Measurements from ENCODE around the gene MRPS18A. TPM values are rescaled to one million over a fixed set of nuclear protein-coding genes. Genes with fewer than 3 reads are reported as not detected.
A peak's percentile ranks its signal among the peaks of the same experiment; 100 is the strongest.

The MRPS18A gene
- total and polyA plus RNA-seq, 2 of the 13 experiments (the other 11 are each of a cell fraction or from before 2014, with no cell fraction given): 87.8 to 89.1 TPM

DNA sequence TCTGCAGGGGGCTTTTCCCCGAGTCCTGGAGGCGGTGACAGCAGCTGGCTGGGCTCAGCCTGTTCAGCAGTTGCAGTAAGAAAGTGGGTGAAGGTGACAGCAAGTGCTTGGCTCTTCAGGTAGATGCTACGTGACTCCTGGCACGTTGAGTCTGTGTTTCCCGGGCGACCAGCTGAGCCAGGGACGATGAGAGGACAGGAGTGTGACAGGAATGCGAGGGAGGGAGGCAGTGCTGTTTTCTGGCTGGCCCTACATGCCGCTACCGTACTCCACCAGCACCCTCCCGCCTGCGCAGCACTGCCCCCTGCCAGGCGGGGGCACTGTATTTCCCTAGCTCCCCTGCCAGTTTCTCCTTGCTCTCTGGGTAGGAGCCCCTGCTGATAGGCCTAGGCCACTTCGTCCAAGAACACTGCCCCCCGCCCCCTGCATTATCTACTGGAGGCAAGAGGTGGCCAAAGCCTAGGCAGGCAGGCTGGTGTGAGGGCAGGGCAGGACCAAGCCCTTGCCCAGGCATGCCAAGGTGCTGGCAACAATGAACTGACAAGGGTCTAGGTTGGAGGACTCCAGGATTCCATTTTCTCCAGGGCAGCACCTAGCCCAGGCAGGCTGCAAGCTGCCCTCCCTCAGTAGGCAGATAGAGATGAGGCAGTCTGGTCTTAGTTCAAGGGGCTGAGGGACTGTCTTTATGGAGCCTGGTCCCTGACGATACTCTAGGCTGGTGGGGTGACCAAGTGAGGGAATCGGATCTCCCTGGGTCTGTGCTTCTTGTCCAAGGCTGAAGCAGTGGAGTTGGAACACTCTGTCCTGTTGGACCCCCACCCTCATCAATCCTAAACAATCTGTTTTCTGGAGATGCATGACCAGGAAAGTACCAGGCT lies 19.2 kb downstream of the MRPS18A start (continued):
- TF ChIP-seq ZNF549 (CRISPR knock-in tag; IDR thresholded peaks at IDR 0.05) (no peak), SP140L (CRISPR knock-in tag; IDR thresholded peaks at IDR 0.05; ENCODE audit: borderline replicate concordance) (no peak), ATM (IDR thresholded peaks at IDR 0.05; ENCODE audit: borderline replicate concordance) (no peak), BCL3 (CRISPR knock-in tag; IDR thresholded peaks at IDR 0.05) (no peak; the same call in 1 of the 2 replicates), NRL (CRISPR knock-in tag; IDR thresholded peaks at IDR 0.05; ENCODE audit: borderline replicate concordance) (0 out of 2 replicates have a peak, but pooled peaks have one; percentile 17), KLF11 (CRISPR knock-in tag; IDR thresholded peaks at IDR 0.05) (no peak; the same call in 1 of the 2 replicates), KLF9 (CRISPR knock-in tag; IDR thresholded peaks at IDR 0.05; ENCODE audit: low read depth) (no peak), REXO4 (CRISPR knock-in tag; IDR thresholded peaks at IDR 0.05; ENCODE audit: borderline replicate concordance) (no peak), ZMYM3 (CRISPR knock-in tag; IDR thresholded peaks at IDR 0.05) (peak; percentile 76; the same call in 1 of the 2 replicates), GTF2F1 (IDR thresholded peaks at IDR 0.05; ENCODE audit: low read length) (no peak), KAT2B (IDR thresholded peaks at IDR 0.05; ENCODE audit: borderline replicate concordance, low read depth, low read length) (no peak), NFAT5 (CRISPR knock-in tag; IDR thresholded peaks at IDR 0.05) (no peak), ZNF546 (CRISPR knock-in tag; conservative IDR thresholded peaks at IDR 0.05) (no peak), TEAD2 (CRISPR knock-in tag; IDR thresholded peaks at IDR 0.05) (no peak), SPEN (CRISPR knock-in tag; IDR thresholded peaks at IDR 0.05; ENCODE audit: low read depth) (peak; percentile 86)
- TF ChIP-seq, protein P1, sequence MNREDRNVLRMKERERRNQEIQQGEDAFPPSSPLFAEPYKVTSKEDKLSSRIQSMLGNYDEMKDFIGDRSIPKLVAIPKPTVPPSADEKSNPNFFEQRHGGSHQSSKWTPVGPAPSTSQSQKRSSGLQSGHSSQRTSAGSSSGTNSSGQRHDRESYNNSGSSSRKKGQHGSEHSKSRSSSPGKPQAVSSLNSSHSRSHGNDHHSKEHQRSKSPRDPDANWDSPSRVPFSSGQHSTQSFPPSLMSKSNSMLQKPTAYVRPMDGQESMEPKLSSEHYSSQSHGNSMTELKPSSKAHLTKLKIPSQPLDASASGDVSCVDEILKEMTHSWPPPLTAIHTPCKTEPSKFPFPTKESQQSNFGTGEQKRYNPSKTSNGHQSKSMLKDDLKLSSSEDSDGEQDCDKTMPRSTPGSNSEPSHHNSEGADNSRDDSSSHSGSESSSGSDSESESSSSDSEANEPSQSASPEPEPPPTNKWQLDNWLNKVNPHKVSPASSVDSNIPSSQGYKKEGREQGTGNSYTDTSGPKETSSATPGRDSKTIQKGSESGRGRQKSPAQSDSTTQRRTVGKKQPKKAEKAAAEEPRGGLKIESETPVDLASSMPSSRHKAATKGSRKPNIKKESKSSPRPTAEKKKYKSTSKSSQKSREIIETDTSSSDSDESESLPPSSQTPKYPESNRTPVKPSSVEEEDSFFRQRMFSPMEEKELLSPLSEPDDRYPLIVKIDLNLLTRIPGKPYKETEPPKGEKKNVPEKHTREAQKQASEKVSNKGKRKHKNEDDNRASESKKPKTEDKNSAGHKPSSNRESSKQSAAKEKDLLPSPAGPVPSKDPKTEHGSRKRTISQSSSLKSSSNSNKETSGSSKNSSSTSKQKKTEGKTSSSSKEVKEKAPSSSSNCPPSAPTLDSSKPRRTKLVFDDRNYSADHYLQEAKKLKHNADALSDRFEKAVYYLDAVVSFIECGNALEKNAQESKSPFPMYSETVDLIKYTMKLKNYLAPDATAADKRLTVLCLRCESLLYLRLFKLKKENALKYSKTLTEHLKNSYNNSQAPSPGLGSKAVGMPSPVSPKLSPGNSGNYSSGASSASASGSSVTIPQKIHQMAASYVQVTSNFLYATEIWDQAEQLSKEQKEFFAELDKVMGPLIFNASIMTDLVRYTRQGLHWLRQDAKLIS (CRISPR knock-in tag; IDR thresholded peaks at IDR 0.05): no peak; the same call in 1 of the 2 replicates
- TF ChIP-seq, protein P2, sequence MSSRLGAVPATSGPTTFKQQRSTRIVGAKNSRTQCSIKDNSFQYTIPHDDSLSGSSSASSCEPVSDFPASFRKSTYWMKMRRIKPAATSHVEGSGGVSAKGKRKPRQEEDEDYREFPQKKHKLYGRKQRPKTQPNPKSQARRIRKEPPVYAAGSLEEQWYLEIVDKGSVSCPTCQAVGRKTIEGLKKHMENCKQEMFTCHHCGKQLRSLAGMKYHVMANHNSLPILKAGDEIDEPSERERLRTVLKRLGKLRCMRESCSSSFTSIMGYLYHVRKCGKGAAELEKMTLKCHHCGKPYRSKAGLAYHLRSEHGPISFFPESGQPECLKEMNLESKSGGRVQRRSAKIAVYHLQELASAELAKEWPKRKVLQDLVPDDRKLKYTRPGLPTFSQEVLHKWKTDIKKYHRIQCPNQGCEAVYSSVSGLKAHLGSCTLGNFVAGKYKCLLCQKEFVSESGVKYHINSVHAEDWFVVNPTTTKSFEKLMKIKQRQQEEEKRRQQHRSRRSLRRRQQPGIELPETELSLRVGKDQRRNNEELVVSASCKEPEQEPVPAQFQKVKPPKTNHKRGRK (CRISPR knock-in tag; IDR thresholded peaks at IDR 0.05): peak; percentile 11; the same call in 1 of the 2 replicates

All from HepG2 (cell line).